Stomach smooth muscle (tissue), 2 donors: ENCODE results near the gene ERAS.
"Not testable (repeated sequence)": the region's sequence is repeated elsewhere in the genome, so short reads cannot be mapped to it uniquely, and the experiment has no call there.

Experiments
- H3K27ac ChIP-seq: one replicate; pipeline ENCODE4 v1.7.0; 2013; ENCODE audit warnings: mild to moderate bottlenecking, low read length, inconsistent platforms
- H3K27me3 ChIP-seq, 2 donors: one replicate each; pipeline ENCODE4 v1.7.0; 2013; ENCODE audit warnings: low read length in 2 of 2; ENCODE audit not compliant: insufficient read depth in 2 of 2, control insufficient read depth in 1 of 2
- H3K36me3 ChIP-seq, 2 donors: one replicate each; pipeline ENCODE4 v1.7.0; 2013; ENCODE audit warnings: low read length in 2 of 2; ENCODE audit not compliant: control insufficient read depth in 2 of 2, insufficient read depth in 2 of 2
- H3K4me1 ChIP-seq: one replicate; pipeline ENCODE4 v1.7.0; 2013; ENCODE audit warnings: low read length; ENCODE audit not compliant: control insufficient read depth, insufficient read depth
- H3K4me3 ChIP-seq, 2 donors: one replicate each; pipeline ENCODE4 v1.7.0; 2013; ENCODE audit warnings: low read length in 2 of 2
- H3K9ac ChIP-seq, 2 donors: one replicate each; pipeline ENCODE4 v1.7.0; 2013; ENCODE audit warnings: low read length in 2 of 2, mild to moderate bottlenecking in 1 of 2
- H3K9me3 ChIP-seq, 2 donors: one replicate each; pipeline ENCODE4 v1.7.0; 2013; ENCODE audit warnings: low read length in 2 of 2; ENCODE audit not compliant: control insufficient read depth in 2 of 2
- donor health status: healthy.
- donor health status: Pancreatic carcinoma.

Gene ERAS

DNA sequence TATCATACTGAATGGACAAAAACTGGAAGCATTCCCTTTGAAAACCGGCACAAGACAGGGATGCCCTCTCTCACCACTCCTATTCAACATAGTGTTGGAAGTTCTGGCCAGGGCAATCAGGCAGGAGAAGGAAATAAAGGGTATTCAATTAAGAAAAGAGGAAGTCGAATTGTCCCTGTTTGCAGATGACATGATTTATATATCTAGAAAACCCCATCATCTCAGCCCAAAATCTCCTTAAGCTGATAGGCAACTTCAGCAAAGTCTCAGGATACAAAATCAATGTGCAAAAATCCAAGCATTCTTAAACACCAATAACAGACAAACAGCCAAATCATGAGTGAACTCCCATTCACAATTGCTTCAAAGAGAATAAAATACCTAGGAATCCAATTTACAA, 45.7 kb downstream of the ERAS start:
- not testable (repeated sequence) for H3K9me3 ChIP-seq, H3K9ac ChIP-seq, H3K27ac ChIP-seq, H3K4me1 ChIP-seq, H3K4me3 ChIP-seq, H3K27me3 ChIP-seq, H3K36me3 ChIP-seq

DNA sequence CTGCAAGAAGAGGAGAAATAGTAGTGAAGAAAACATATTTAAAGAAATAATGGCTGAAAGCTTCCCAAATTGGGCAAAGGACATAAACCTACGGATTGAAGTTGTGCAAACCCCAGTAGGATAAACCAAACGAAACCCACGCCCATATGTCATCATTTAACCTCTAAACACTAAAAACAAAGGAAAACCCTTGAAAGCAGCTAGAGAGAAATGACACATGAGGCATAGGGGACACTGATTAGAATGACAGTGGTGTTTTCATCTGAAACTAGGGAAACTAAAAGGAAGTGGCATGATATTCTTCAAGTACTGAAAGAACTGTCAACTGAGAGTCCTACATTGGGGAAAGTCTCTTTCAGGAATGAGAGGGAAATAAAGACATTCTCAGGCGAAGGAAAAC, 50.6 kb downstream of the ERAS start:
- not testable (repeated sequence) for H3K4me1 ChIP-seq, H3K27ac ChIP-seq, H3K9ac ChIP-seq, H3K27me3 ChIP-seq, H3K36me3 ChIP-seq, H3K4me3 ChIP-seq, H3K9me3 ChIP-seq
